Activated CD4-positive, CD25-positive, alpha-beta regulatory T cell treated with anti-CD3 and anti-CD28 coated beads, Interleukin-2, amount 50 U/mL, for 24 hours (primary cell): ENCODE measurements around the gene PFDN4.

Source experiments
- ATAC-seq, 2 donors: fragments of 150-1000 bp; cut with Tn5 transposase; one replicate each; pipeline ENCODE4 v1.10.0; 2021; ENCODE audit warnings: mild to moderate bottlenecking in 1 of 2, moderate library complexity in 1 of 2

The PFDN4 gene

GRCh38 chr20:54207743-54208547, at the start of gene PFDN4:
PFDN4 (plus strand) TSS chr20:54208087; CDS start chr20:54208101, 14 bp downstream.
- peak; percentile 88 to 90 for ATAC-seq

- ATAC-seq = no peak
These were observed 49.7 kb upstream of the PFDN4 start for GRCh38 chr20:54158226-54158625.

- no peak for ATAC-seq
These were observed 49.0 kb upstream of the PFDN4 start for GRCh38 chr20:54158856-54159418.

- no peak for ATAC-seq
These were observed 47.6 kb upstream of the PFDN4 start for GRCh38 chr20:54160065-54161007.

GRCh38 chr20:54161008-54161820, 46.7 kb upstream of the PFDN4 start:
- no peak for ATAC-seq

GRCh38 chr20:54161821-54162149, 46.1 kb upstream of the PFDN4 start:
- no peak for ATAC-seq

- ATAC-seq = no peak
These were observed 45.4 kb upstream of the PFDN4 start for GRCh38 chr20:54162378-54163009.

GRCh38 chr20:54163402-54163801, 44.5 kb upstream of the PFDN4 start:
- no peak for ATAC-seq

- ATAC-seq = no peak
These were observed 42.9 kb upstream of the PFDN4 start for GRCh38 chr20:54165014-54165413.

GRCh38 chr20:54165803-54166202, 42.1 kb upstream of the PFDN4 start:
- no peak for ATAC-seq

GRCh38 chr20:54166987-54167662, 40.8 kb upstream of the PFDN4 start:
- no peak for ATAC-seq

GRCh38 chr20:54167909-54168872, 39.7 kb upstream of the PFDN4 start:
- ATAC-seq = no peak

GRCh38 chr20:54168961-54169862, 38.7 kb upstream of the PFDN4 start:
- ATAC-seq = no peak

GRCh38 chr20:54170026-54170471, 37.8 kb upstream of the PFDN4 start:
- ATAC-seq = no peak

GRCh38 chr20:54170963-54171362, 36.9 kb upstream of the PFDN4 start:
- ATAC-seq = no peak

- no peak for ATAC-seq
These were observed 35.4 kb upstream of the PFDN4 start for GRCh38 chr20:54172532-54172855.

- no peak for ATAC-seq
These were observed 34.8 kb upstream of the PFDN4 start for GRCh38 chr20:54172856-54173652.
